Right cardiac atrium (tissue), 5 donors: ENCODE measurements around the gene TEKT5. TPM values are rescaled to one million over a fixed set of nuclear protein-coding genes. Genes with fewer than 3 reads are reported as not detected.
"Not testable (repeated sequence)": the region's sequence is repeated elsewhere in the genome, so short reads cannot be mapped to it uniquely, and the experiment has no call there.

Experiments
- ATAC-seq, 2 donors: fragments of 200-7000 bp; cut with Tn5 transposase; one replicate each; pipeline versions ENCODE4 v1.8.0 to v1.9.1; 2020; ENCODE audit warnings: moderate library complexity in 2 of 2, mild to moderate bottlenecking in 1 of 2
- DNase-seq, 3 donors: peaks; one replicate each; pipeline ENCODE4 v3.0.0-alpha.2; 2020
- H3K27ac ChIP-seq: one replicate; pipeline ENCODE4 v1.5.1; 2013; ENCODE audit warnings: mild to moderate bottlenecking, low read length, control low read depth, moderate library complexity
- H3K27me3 ChIP-seq: one replicate; pipeline ENCODE4 v1.6.1; 2013; ENCODE audit not compliant: control insufficient read depth, insufficient read depth
- H3K4me1 ChIP-seq: one replicate; pipeline ENCODE4 v1.6.1; 2013; ENCODE audit warnings: low read length; ENCODE audit not compliant: control insufficient read depth, insufficient read depth
- H3K4me3 ChIP-seq: one replicate; pipeline ENCODE4 v1.5.1; 2013; ENCODE audit warnings: low read length, control low read depth
- H3K9me3 ChIP-seq: one replicate; pipeline ENCODE4 v1.6.1; 2013; ENCODE audit warnings: low read length; ENCODE audit not compliant: control insufficient read depth
- WGBS: extraction: QIAGEN DNeasy Blood & Tissue Kit; methylation state at CpG from one replicate; pipeline ENCODE4 v1.1.7; 2013; 5-methylcytosine and 5-hydroxymethylcytosine counted together
- intact Hi-C, 4 donors: fragments of 100-400 bp; cut with DNase I; formaldehyde crosslinking; loops; one replicate each; pipeline versions ENCODE4 v1.11.0 to v1.14.0; 2022 to 2023
- polyA plus RNA-seq: library from polyadenylated mRNA; stranded (reverse); fragments of 200-250 nt; gene quantifications from one replicate; pipeline ENCODE4 v1.2.3, GENCODE V29; 2013
- total RNA-seq, 4 donors: library from RNA; stranded (reverse); fragmentation: NEBNext Ultra II Directional; extraction: Animal tissue kit (Norgen Biotek cat#: 25700); gene quantifications; one replicate each; pipeline ENCODE4 v1.2.1, GENCODE V29; 2021
- donor health status: healthy with polysubstance abuse.
- donor health status: DM: no; HTN: yes; CAD: no.
- donor health status: DM: no; HTN: no; CAD: no.
- donor health status: DM: no; HTN: yes; CAD: no; lungs with severe emphysema.
- donor health status: DM: yes; HTN: yes; CAD: no.

The TEKT5 gene
- total and polyA plus RNA-seq, 5 donors: 0.07 TPM; not detected in 4

DNA sequence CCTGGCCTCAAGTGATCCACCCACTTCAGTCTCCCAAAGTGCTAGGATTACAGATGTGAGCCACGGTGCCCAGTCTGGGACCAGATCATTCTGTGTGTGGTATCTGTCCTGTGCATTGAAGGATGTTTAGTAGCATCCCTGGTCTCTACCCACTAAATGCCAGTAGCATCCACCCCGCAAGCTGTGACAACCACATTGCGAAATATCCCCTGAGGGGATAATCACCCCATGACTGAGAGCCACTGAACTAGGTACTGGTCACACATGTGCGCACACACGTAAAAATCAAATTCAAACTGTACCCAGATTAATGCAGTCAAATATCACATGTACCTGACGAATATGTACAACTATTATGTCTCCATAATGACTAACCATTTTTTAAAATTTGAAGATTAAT, 35.8 kb downstream of the TEKT5 start:
- H3K9me3 ChIP-seq: no peaks in the 10 kb centered on the region
- no peak for DNase-seq
- no peak overlapping the region for H3K4me3 ChIP-seq
- H3K27me3 ChIP-seq: no peaks in the 10 kb centered on the region
- peaks cover 2% of the 10 kb centered on the region for H3K4me1 ChIP-seq
- ATAC-seq: no peak
- intact Hi-C loops: no loop called here
- H3K27ac ChIP-seq: no peak overlapping the region
- WGBS: 94% methylated on average over 6 of the region's 6 CpGs

DNA sequence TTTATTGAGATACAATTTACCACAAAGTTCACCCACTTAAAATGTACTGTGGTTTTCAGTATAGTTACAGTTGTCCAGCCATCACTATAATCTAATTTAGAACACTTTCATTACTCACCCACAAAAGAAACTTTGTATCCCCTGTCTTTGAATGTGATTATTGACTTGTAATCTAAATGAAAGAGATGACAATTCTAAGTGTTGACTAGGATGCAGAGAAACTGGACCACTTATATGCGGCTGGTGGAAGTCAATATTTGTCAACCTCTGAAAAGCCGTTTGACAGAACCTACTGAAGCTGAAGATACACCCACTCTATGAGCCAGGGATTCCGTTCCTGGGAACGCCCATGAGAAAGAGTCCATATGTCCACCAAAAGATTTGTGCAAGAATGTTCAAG, 36.8 kb downstream of the TEKT5 start:
- DNase-seq: no peak
- Histone ChIP-seq H3K27ac (no peak overlapping the region), H3K4me3 (no peak overlapping the region), H3K27me3 (no peaks in the 10 kb centered on the region), H3K4me1 (no peaks in the 10 kb centered on the region), H3K9me3 (no peaks in the 10 kb centered on the region)
- intact Hi-C loops: no loop called here
- no peak for ATAC-seq
- WGBS: 86% methylated on average over 4 of the region's 4 CpGs

DNA sequence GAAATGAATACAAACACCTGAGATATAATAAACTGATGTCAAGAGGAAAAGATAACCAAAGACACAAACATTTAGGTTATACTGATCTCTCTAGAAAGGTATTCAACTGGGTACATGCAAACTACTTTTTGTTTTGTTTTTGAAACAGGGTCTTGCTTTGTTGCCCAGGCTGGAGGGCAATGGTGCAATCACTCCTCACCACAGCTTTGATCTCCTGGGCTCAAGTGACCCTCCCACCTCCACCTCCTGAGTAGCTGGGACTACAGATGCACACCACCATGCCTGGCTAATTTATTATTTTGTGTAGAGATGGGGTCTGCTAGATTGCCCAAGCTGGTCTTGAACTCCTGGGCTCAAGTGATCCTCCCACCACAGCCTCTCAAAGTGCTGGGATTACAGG, 38.1 kb downstream of the TEKT5 start:
- Histone ChIP-seq H3K27ac (no peak overlapping the region), H3K9me3 (no peaks in the 10 kb centered on the region), H3K4me3 (no peak overlapping the region), H3K27me3 (no peaks in the 10 kb centered on the region), H3K4me1 (no peaks in the 10 kb centered on the region)
- DNase-seq (no peak), ATAC-seq (no peak)
- intact Hi-C loops: no loop called here

DNA sequence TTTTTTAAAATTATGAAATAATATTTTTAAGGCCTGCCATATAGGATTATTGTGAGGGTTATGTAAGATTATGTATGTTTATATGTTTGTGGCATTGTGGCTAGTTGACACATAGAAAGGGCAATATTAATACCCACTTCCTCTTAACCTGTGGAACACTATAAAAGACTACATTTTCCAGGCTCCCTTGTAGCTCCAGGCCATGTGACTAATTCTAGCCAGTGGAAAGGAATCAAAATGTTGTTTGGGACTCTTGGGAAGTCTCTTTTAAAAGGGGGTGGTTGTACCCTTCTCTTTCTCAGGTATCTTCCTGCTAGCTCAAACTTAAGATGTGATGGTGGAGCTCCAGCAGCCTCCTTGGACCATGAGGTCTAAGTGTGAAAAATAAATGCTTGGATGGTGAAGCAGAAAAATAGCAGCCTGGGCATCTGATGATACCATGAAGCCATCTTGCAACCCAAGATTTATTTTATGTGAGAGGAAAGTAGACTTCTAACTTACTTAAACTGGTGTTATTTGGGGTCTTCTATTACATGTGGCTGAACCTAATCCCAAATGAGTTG, 39.2 kb downstream of the TEKT5 start:
- intact Hi-C loops: no loop called here
- ATAC-seq (no peak), DNase-seq (no peak)
- Histone ChIP-seq H3K4me1 (no peaks in the 10 kb centered on the region), H3K4me3 (no peak overlapping the region), H3K27me3 (no peaks in the 10 kb centered on the region), H3K9me3 (no peaks in the 10 kb centered on the region), H3K27ac (no peak overlapping the region)

DNA sequence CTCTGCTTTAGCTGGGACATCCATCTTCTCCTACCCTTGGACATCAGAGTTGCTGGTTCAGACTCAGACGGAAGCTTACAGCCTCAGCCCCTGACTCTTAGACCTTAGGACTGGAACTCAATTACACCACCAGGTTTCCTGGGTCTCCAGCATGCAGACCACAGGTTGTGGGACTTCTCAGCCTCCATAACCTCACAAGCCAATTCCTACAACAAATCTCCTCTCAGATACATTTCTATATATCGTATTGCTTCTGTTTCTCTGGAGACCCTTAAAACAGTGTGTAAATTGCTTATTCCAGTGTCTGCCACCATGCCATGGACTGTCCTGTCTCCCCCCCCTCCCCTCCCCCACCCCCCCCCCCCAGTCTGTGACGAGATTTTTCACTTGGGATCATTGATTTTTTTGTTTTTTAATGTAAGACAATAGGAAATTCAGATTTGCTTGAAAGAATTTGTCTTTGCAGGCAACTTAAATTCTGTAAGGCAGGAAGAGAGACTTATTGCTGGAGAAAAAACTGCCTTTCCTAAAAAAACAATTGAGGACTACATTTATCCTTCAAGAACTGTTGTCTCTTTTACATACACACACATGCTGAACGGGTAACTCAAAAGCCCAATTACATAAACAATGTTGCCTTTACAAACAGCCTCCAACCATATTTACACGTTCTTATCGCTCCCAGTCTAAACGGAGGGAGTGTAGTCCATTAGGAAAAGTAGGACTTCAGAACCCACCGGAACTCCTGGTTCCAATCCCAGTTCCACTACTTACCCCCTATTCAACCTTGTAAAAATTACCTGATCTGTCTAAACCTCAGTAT, 39.9 kb downstream of the TEKT5 start:
- H3K27me3 ChIP-seq: no peaks in the 10 kb centered on the region
- intact Hi-C loops: no loop called here
- no peak overlapping the region for H3K27ac ChIP-seq
- ATAC-seq (no peak), DNase-seq (no peak)
- no peaks in the 10 kb centered on the region for H3K4me1 ChIP-seq
- H3K9me3 ChIP-seq: no peaks in the 10 kb centered on the region
- WGBS: 56% methylated on average over 8 of the region's 8 CpGs
- H3K4me3 ChIP-seq: no peak overlapping the region

DNA sequence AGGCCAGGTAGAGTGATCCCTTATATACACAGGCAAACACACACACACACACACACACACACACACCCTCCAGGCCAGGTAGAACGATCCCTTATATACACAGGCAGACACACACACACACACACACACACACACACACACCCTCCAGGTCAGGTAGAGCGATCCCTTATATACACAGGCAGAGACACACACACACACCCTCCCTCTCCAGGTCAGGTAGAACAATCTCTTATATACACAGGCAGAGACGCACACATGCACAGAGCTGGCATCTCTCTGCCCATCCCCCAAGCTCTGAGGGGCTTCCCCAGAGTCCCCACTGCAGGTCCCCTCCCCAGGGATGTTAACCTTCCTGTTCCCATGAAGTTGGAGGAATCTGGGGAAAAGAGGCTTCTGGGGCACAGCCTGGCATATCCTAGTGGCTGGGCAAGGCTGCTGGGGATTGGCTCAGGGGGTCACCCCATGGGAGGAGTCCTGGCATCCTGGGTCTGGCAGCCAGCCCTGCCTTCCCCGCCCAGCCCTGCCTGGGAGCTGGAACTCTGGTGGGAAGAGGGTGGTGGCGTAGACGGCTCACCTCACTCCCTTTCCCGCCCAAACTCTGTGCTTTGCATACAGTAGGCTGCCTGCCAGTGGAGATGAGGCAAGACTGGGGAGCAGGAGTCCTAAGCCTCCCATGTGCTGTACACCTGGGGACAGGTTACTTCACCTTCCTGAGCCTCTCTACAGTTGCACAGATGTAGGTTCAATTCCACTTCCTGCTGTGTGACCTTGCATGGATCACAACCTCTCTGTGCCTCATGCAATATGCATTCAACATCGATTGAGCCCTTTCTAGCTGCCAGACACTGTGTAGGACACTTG, 41.8 kb downstream of the TEKT5 start:
- intact Hi-C loops: no loop called here
- peak; percentile 62 to 75 for ATAC-seq

DNA sequence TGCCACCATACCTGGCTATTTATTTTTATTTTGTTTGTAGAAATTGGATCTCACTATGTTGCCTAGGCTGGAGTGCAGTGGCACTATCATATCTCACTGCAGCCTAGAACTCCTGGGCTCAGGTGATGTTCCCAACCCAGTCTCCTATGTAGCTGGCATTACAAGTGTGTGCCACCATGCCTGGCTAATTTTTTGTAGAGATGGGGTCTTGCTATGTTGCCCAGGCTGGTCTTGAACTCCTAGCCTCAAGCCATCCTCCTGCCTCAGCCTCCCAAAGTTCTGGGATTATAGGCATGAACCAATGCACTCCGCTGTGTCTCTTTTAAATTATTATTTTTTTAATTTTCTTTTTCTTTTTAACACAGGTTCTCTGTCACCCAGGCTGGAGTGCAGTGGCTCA, 45.6 kb downstream of the TEKT5 start:
- H3K27me3 ChIP-seq, ATAC-seq, H3K4me3 ChIP-seq, DNase-seq, H3K9me3 ChIP-seq, intact Hi-C loops, H3K27ac ChIP-seq, H3K4me1 ChIP-seq: not testable (repeated sequence)
- 98% methylated on average over 1 of the region's 1 CpG for WGBS

More for the DNA sequence above, 41.8 kb downstream of the TEKT5 start:
- no peaks in the 10 kb centered on the region for H3K9me3 ChIP-seq
- H3K27ac ChIP-seq: no peak overlapping the region
- DNase-seq: peak in 1 of 3 donors; percentile 29
- H3K4me1 ChIP-seq: no peaks in the 10 kb centered on the region
- no peaks in the 10 kb centered on the region for H3K27me3 ChIP-seq
- no peak overlapping the region for H3K4me3 ChIP-seq
- WGBS: 54% methylated on average over 8 of the region's 8 CpGs

DNA sequence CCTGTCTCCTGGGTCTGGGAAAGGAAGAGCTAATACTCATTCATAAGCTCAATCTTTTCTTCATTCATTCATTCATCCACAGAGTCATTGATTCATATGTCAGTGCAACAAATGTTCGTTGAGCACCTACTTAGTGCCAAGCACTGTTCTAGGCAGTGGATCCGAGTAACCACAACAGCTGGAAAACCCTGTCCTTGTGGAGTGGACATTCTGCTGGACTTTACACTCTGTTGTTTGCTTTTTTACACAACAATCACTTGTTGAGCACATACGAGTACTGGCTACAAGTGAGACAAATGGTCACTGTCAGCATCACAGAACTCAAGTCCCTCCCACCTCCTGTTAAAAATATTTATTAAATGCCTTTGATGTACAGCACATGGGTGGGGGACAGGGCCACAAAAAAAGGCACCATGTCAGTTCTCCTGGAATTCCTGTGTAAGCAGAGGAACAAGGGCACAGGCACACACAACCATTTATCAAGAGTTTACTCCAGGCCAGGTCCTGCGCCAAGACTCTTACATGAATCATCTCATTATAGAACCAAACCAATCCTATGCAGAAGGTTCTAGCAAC, 46.9 kb downstream of the TEKT5 start:
- DNase-seq (no peak), ATAC-seq (no peak)

DNA sequence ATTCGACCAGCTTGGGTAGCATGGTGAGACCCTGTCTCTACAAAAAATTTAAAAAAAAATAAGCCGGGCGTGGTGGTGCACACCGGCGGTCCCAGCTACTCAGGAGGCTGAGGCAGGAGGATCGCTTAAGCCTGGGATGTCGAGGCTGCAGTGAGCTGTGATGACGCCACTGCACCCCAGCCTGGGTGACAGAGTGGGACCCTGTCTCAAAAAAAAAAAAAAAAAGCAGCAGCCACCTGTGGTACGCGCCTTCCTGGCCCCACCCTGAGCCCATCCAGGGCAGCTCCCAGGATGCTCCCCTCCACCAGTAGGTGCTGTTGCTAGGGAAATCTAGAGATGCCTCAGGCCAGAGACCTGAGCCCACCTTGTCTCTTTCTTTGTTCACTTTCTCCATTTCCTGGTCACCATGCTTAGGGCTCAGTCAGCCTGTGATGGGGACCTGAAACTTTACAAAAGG, 47.4 kb downstream of the TEKT5 start:
- no peaks in the 10 kb centered on the region for H3K9me3 ChIP-seq
- H3K27ac ChIP-seq: no peak overlapping the region
- DNase-seq (no peak), ATAC-seq (no peak)
- intact Hi-C loops: no loop called here
- 94% methylated on average over 10 of the region's 10 CpGs for WGBS
- no peaks in the 10 kb centered on the region for H3K4me1 ChIP-seq
- no peaks in the 10 kb centered on the region for H3K27me3 ChIP-seq
- H3K4me3 ChIP-seq: no peak overlapping the region

More for the DNA sequence above, 46.9 kb downstream of the TEKT5 start:
- no peaks in the 10 kb centered on the region for H3K27me3 ChIP-seq
- no peaks in the 10 kb centered on the region for H3K9me3 ChIP-seq
- no peak overlapping the region for H3K27ac ChIP-seq
- WGBS: 87% methylated on average over 4 of the region's 4 CpGs
- no peaks in the 10 kb centered on the region for H3K4me1 ChIP-seq
- H3K4me3 ChIP-seq: no peak overlapping the region
- intact Hi-C loops: no loop called here

DNA sequence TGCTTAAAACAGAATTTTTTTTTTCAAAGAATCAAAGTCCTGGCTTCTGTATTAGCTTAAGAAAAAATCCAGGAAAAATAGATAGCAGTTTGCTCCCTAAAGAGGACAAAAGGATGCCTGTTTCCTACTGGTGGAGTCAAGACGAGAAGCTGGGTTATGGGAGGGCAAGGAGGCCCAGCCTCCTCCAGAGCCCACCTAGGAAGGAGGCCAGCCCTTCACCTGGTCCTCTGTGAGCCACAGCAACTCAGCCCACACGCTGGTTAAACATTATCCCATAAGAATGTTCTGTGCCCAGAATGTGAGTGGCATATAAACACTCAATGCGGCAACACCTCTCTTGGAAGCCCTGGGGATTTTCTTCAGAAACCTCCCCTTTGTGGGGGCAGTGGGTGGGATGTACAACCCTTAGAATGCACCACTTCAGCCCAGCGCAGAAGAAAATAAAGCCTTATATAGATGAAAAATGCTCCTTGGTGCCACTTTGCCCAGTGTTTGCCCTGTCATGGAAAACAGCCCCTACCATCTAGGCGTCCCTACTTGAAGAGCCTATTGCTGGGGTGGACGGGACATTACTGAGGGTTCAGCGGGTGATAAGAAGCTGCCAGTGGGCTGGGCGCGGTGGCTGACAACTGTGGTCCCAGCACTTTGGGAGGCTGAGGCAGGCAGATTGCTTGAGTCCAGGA, 48.0 kb downstream of the TEKT5 start:
- Histone ChIP-seq H3K9me3 (no peaks in the 10 kb centered on the region), H3K4me1 (no peaks in the 10 kb centered on the region), H3K4me3 (no peak overlapping the region), H3K27ac (no peak overlapping the region), H3K27me3 (no peaks in the 10 kb centered on the region)
- intact Hi-C loops: no loop called here
- DNase-seq (no peak), ATAC-seq (no peak)
- WGBS: 84% methylated on average over 9 of the region's 9 CpGs
